Heart left ventricle (tissue), 13 donors: ENCODE measurements around the gene FAM241A.

ENCODE experiments used
- POLR2A ChIP-seq, 2 donors: fragments of 450-650 bp; IDR thresholded peaks; one replicate each; pipeline ENCODE4 v1.6.1; 2017; ENCODE audit warnings: antibody characterized with exemption in 2 of 2, mild to moderate bottlenecking in 2 of 2, moderate library complexity in 2 of 2
- TF ChIP-seq, protein P1 (sequence below), 12 donors: fragments of 200-600 bp; sonication (generic) in 4 of 12; IDR thresholded peaks; one replicate each; pipeline versions ENCODE4 v1.5.0 to v1.8.0; 2018 to 2022; ENCODE audit warnings: antibody characterized with exemption in 12 of 12, mild to moderate bottlenecking in 5 of 12
- donor health status: ischemic (EF 13 %, LVEDD 7.1; RV severe dilation, severe dysfunction).
- donor health status: DM: no; HTN: yes; CAD: no.
- donor health status: DM: no; HTN: no; CAD: no.
- donor health status: ischemic (EF 25% LVEDD 6.9; RV normal size, moderate dysfunction).
- donor health status: ischemic (EF 25% LVEDD 5.7; RV mildly dilated, moderate dysfunction).
- donor health status: ischemic (EF 35%, LVEDD 5.7; RV mildly dilated, moderate dysfunction).
- donor health status: nonischemic (EF 11% LVEDD 7.7; RV severe dilation, severe dysfunction).
- donor health status: DM: yes; HTN: yes; CAD: no.
- donor health status: PGD.
- donor health status: ischemic (EF 29% LVEDD 5.4; RV normal size, mild dysfunction).
- donor health status: nonischemic (EF 23%, LVEDD 6.1; RV moderate dilation, normal function).

DNA sequence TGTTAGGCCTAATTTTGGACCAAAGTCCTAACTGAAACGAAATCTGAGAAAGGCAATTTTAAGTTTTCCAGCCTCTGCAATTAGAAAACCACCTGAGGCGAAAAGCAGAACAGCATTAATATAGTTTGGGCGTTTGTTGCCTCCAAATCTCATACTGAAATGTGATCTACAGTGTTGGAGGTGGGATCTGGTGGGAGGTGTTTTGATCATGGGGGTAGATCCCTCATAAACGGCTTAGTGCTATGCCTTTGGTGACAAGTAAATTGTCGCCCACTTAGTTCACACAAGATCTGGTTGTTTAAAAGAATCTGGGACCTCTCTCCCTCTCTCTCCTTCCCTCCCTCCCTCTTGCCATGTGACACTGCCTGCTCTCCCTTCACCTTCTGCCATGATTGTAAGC lies 5.7 kb downstream of the FAM241A start:
- TF ChIP-seq, protein P1, sequence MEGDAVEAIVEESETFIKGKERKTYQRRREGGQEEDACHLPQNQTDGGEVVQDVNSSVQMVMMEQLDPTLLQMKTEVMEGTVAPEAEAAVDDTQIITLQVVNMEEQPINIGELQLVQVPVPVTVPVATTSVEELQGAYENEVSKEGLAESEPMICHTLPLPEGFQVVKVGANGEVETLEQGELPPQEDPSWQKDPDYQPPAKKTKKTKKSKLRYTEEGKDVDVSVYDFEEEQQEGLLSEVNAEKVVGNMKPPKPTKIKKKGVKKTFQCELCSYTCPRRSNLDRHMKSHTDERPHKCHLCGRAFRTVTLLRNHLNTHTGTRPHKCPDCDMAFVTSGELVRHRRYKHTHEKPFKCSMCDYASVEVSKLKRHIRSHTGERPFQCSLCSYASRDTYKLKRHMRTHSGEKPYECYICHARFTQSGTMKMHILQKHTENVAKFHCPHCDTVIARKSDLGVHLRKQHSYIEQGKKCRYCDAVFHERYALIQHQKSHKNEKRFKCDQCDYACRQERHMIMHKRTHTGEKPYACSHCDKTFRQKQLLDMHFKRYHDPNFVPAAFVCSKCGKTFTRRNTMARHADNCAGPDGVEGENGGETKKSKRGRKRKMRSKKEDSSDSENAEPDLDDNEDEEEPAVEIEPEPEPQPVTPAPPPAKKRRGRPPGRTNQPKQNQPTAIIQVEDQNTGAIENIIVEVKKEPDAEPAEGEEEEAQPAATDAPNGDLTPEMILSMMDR (IDR thresholded peaks at IDR 0.05), result no peak
- TF ChIP-seq POLR2A (IDR thresholded peaks at IDR 0.05), result no peak
